Measurements from ENCODE around the gene RLBP1. TPM values are rescaled to one million over a fixed set of nuclear protein-coding genes. Genes with fewer than 3 reads are reported as not detected.

RLBP1 gene
- total and polyA plus RNA-seq, 9 donors, result 0.25 to 0.45 (median 0.34) TPM; not detected in 2

GRCh38 chr15:89184357-89184756 lies 37.0 kb downstream of the RLBP1 start:
- Histone ChIP-seq H3K36me3 (ENCODE audit: control insufficient read depth, insufficient read depth, low read length) (peaks cover 53% of the 10 kb centered on the region), H3K27me3 (ENCODE audit: control insufficient read depth, insufficient read depth, low read length) (no peaks in the 10 kb centered on the region), H3K4me3 (ENCODE audit: low read length) (no peak overlapping the region), H3K4me1 (ENCODE audit: control insufficient read depth, insufficient read depth, low read length) (no peaks in the 10 kb centered on the region), H3K27ac (ENCODE audit: low read length) (no peak overlapping the region), H3K9me3 (replicated peaks; ENCODE audit: control insufficient read depth, low read depth, low read length) (no peaks in the 10 kb centered on the region)
- no peak for DNase-seq
- WGBS (ENCODE audit: insufficient coverage), result 68% methylated on average over 6 of the region's 6 CpGs

- Histone ChIP-seq H3K27ac (ENCODE audit: low read length) (no peak overlapping the region), H3K4me3 (ENCODE audit: low read length) (no peak overlapping the region), H3K36me3 (ENCODE audit: control insufficient read depth, insufficient read depth, low read length) (peaks cover 36% of the 10 kb centered on the region), H3K4me1 (ENCODE audit: control insufficient read depth, insufficient read depth, low read length) (peaks cover 6% of the 10 kb centered on the region), H3K9me3 (replicated peaks; ENCODE audit: control insufficient read depth, low read depth, low read length) (no peaks in the 10 kb centered on the region), H3K27me3 (ENCODE audit: control insufficient read depth, insufficient read depth, low read length) (no peaks in the 10 kb centered on the region)
- no peak for DNase-seq
- no CpG with 5 or more reads among the region's 5 CpGs for WGBS (ENCODE audit: insufficient coverage)
Measured at GRCh38 chr15:89179966-89180875, 41.2 kb downstream of the RLBP1 start.

- H3K27ac ChIP-seq (ENCODE audit: low read length), result no peak overlapping the region
- H3K9me3 ChIP-seq (replicated peaks; ENCODE audit: control insufficient read depth, low read depth, low read length), result no peaks in the 10 kb centered on the region
- H3K36me3 ChIP-seq (ENCODE audit: control insufficient read depth, insufficient read depth, low read length), result peaks cover 27% of the 10 kb centered on the region
- H3K4me1 ChIP-seq (ENCODE audit: control insufficient read depth, insufficient read depth, low read length), result peaks cover 6% of the 10 kb centered on the region
- 65% methylated on average over 8 of the region's 11 CpGs for WGBS (ENCODE audit: insufficient coverage)
- no peak overlapping the region for H3K4me3 ChIP-seq (ENCODE audit: low read length)
- H3K27me3 ChIP-seq (ENCODE audit: control insufficient read depth, insufficient read depth, low read length), result no peaks in the 10 kb centered on the region
- no peak for DNase-seq
Measured at GRCh38 chr15:89178307-89178977, 42.9 kb downstream of the RLBP1 start.

- peaks cover 6% of the 10 kb centered on the region for H3K4me1 ChIP-seq (ENCODE audit: control insufficient read depth, insufficient read depth, low read length)
- H3K27me3 ChIP-seq (ENCODE audit: control insufficient read depth, insufficient read depth, low read length), result no peaks in the 10 kb centered on the region
- peaks cover 29% of the 10 kb centered on the region for H3K36me3 ChIP-seq (ENCODE audit: control insufficient read depth, insufficient read depth, low read length)
- peak; percentile 92 for DNase-seq
- peak overlapping the region; percentile 67 for H3K27ac ChIP-seq (ENCODE audit: low read length)
- H3K4me3 ChIP-seq (ENCODE audit: low read length), result no peak overlapping the region
- WGBS (ENCODE audit: insufficient coverage), result 0% methylated on average over 4 of the region's 6 CpGs
- H3K9me3 ChIP-seq (replicated peaks; ENCODE audit: control insufficient read depth, low read depth, low read length), result no peaks in the 10 kb centered on the region
Measured at GRCh38 chr15:89177633-89178306, 43.6 kb downstream of the RLBP1 start.

GRCh38 chr15:89177116-89177515 lies 44.3 kb downstream of the RLBP1 start:
- peaks cover 27% of the 10 kb centered on the region for H3K36me3 ChIP-seq (ENCODE audit: control insufficient read depth, insufficient read depth, low read length)

GRCh38 chr15:89175617-89176191 lies 45.7 kb downstream of the RLBP1 start:
- no peaks in the 10 kb centered on the region for H3K9me3 ChIP-seq (replicated peaks; ENCODE audit: control insufficient read depth, low read depth, low read length)

More at GRCh38 chr15:89177116-89177515, 44.3 kb downstream of the RLBP1 start:
- 75% methylated on average over 6 of the region's 12 CpGs for WGBS (ENCODE audit: insufficient coverage)
- Histone ChIP-seq H3K27ac (ENCODE audit: low read length) (peak overlapping the region; percentile 67), H3K4me3 (ENCODE audit: low read length) (no peak overlapping the region), H3K4me1 (ENCODE audit: control insufficient read depth, insufficient read depth, low read length) (peaks cover 6% of the 10 kb centered on the region), H3K9me3 (replicated peaks; ENCODE audit: control insufficient read depth, low read depth, low read length) (no peaks in the 10 kb centered on the region), H3K27me3 (ENCODE audit: control insufficient read depth, insufficient read depth, low read length) (no peaks in the 10 kb centered on the region)
- DNase-seq, result no peak

GRCh38 chr15:89174476-89174875 lies 46.9 kb downstream of the RLBP1 start:
- no peak overlapping the region for H3K27ac ChIP-seq (ENCODE audit: low read length)
- no peak for DNase-seq
- WGBS (ENCODE audit: insufficient coverage), result no CpG with 5 or more reads among the region's 5 CpGs
- H3K4me3 ChIP-seq (ENCODE audit: low read length), result no peak overlapping the region
- H3K9me3 ChIP-seq (replicated peaks; ENCODE audit: control insufficient read depth, low read depth, low read length), result no peaks in the 10 kb centered on the region
- peaks cover 21% of the 10 kb centered on the region for H3K36me3 ChIP-seq (ENCODE audit: control insufficient read depth, insufficient read depth, low read length)
- H3K27me3 ChIP-seq (ENCODE audit: control insufficient read depth, insufficient read depth, low read length), result no peaks in the 10 kb centered on the region
- peaks cover 7% of the 10 kb centered on the region for H3K4me1 ChIP-seq (ENCODE audit: control insufficient read depth, insufficient read depth, low read length)

More at GRCh38 chr15:89175617-89176191, 45.7 kb downstream of the RLBP1 start:
- no peaks in the 10 kb centered on the region for H3K27me3 ChIP-seq (ENCODE audit: control insufficient read depth, insufficient read depth, low read length)
- H3K4me1 ChIP-seq (ENCODE audit: control insufficient read depth, insufficient read depth, low read length), result peaks cover 7% of the 10 kb centered on the region
- H3K36me3 ChIP-seq (ENCODE audit: control insufficient read depth, insufficient read depth, low read length), result peaks cover 26% of the 10 kb centered on the region
- 59% methylated on average over 6 of the region's 13 CpGs for WGBS (ENCODE audit: insufficient coverage)
- H3K4me3 ChIP-seq (ENCODE audit: low read length), result no peak overlapping the region
- H3K27ac ChIP-seq (ENCODE audit: low read length), result no peak overlapping the region
- no peak for DNase-seq

- no peak for DNase-seq
- Histone ChIP-seq H3K27me3 (ENCODE audit: control insufficient read depth, insufficient read depth, low read length) (no peaks in the 10 kb centered on the region), H3K4me1 (ENCODE audit: control insufficient read depth, insufficient read depth, low read length) (peaks cover 9% of the 10 kb centered on the region), H3K4me3 (ENCODE audit: low read length) (no peak overlapping the region), H3K9me3 (replicated peaks; ENCODE audit: control insufficient read depth, low read depth, low read length) (no peaks in the 10 kb centered on the region), H3K27ac (ENCODE audit: low read length) (no peak overlapping the region), H3K36me3 (ENCODE audit: control insufficient read depth, insufficient read depth, low read length) (peaks cover 15% of the 10 kb centered on the region)
- WGBS (ENCODE audit: insufficient coverage), result 67% methylated on average over 1 of the region's 2 CpGs
Measured at GRCh38 chr15:89172921-89173320, 48.5 kb downstream of the RLBP1 start.

GRCh38 chr15:89171136-89172072 lies 50.0 kb downstream of the RLBP1 start:
- Histone ChIP-seq H3K36me3 (ENCODE audit: control insufficient read depth, insufficient read depth, low read length) (peaks cover 13% of the 10 kb centered on the region), H3K27ac (ENCODE audit: low read length) (no peak overlapping the region), H3K4me3 (ENCODE audit: low read length) (no peak overlapping the region), H3K9me3 (replicated peaks; ENCODE audit: control insufficient read depth, low read depth, low read length) (no peaks in the 10 kb centered on the region), H3K4me1 (ENCODE audit: control insufficient read depth, insufficient read depth, low read length) (peaks cover 11% of the 10 kb centered on the region), H3K27me3 (ENCODE audit: control insufficient read depth, insufficient read depth, low read length) (no peaks in the 10 kb centered on the region)
- DNase-seq, result peak; percentile 45
- WGBS (ENCODE audit: insufficient coverage), result 44% methylated on average over 7 of the region's 12 CpGs

All from muscle of leg (tissue), 11 donors.